A549 (cell line): Measurements from ENCODE around the gene AQP12B.

ENCODE experiments used
- HEYL ChIP-seq: fragments of 250-450 bp; sonication (Bioruptor Pico); IDR thresholded peaks from 2 replicates; pipeline ENCODE4 v1.8.0; 2021; ENCODE audit warnings: mild to moderate bottlenecking, moderate library complexity
- MYC ChIP-seq: IDR thresholded peaks from 2 replicates; pipeline ENCODE4 v1.6.1; 2012; ENCODE audit warnings: mild to moderate bottlenecking, inconsistent platforms, low read length, improper control_type of control experiment, borderline replicate concordance
- POLR2A ChIP-seq: IDR thresholded peaks from 2 replicates; pipeline ENCODE4 v1.6.1; 2012; ENCODE audit warnings: mild to moderate bottlenecking, low read length
- TF ChIP-seq, protein P1 (sequence below): fragments of >200 bp; sonication (Bioruptor Twin); formaldehyde crosslinking; IDR thresholded peaks from 3 replicates; pipeline ENCODE4 v1.5.1; 2016

GRCh38 chr2:240662681-240663080 is 20.0 kb downstream of the AQP12B start:
- TF ChIP-seq, protein P1, sequence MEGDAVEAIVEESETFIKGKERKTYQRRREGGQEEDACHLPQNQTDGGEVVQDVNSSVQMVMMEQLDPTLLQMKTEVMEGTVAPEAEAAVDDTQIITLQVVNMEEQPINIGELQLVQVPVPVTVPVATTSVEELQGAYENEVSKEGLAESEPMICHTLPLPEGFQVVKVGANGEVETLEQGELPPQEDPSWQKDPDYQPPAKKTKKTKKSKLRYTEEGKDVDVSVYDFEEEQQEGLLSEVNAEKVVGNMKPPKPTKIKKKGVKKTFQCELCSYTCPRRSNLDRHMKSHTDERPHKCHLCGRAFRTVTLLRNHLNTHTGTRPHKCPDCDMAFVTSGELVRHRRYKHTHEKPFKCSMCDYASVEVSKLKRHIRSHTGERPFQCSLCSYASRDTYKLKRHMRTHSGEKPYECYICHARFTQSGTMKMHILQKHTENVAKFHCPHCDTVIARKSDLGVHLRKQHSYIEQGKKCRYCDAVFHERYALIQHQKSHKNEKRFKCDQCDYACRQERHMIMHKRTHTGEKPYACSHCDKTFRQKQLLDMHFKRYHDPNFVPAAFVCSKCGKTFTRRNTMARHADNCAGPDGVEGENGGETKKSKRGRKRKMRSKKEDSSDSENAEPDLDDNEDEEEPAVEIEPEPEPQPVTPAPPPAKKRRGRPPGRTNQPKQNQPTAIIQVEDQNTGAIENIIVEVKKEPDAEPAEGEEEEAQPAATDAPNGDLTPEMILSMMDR, result no peak
- TF ChIP-seq HEYL (no peak), POLR2A (no peak), MYC (no peak)
